Activated CD8-positive, alpha-beta T cell treated with anti-CD3 and anti-CD28 coated beads for 36 hours (primary cell): Measurements from ENCODE around the gene LRP1. TPM values are rescaled to one million over a fixed set of nuclear protein-coding genes. Genes with fewer than 3 reads are reported as not detected.

Source experiments
- ATAC-seq: fragments of 200-7000 bp; cut with Tn5 transposase; one replicate; pipeline ENCODE4 v1.10.0; 2021; ENCODE audit warnings: mild to moderate bottlenecking, moderate library complexity
- CTCF ChIA-PET: fragments of 350-600 bp; sonication (Branson Sonifier 250); formaldehyde crosslinking; loops from one replicate; lab custom pipeline; 2021; ENCODE audit warnings: antibody characterized with exemption; lab: Charles Lee
- POLR2A ChIA-PET: fragments of 350-600 bp; sonication (Branson Sonifier 250); formaldehyde crosslinking; loops from one replicate; lab custom pipeline; 2021; ENCODE audit warnings: antibody characterized with exemption; lab: Charles Lee
- DNase-seq: peaks from one replicate; pipeline ENCODE4 v3.0.0-alpha.2; 2020
- H3K27ac Mint-ChIP-seq: one replicate; pipeline ENCODE4 v1.8.0; 2021; ENCODE audit warnings: mild to moderate bottlenecking, mixed read lengths
- H3K27me3 Mint-ChIP-seq: one replicate; pipeline ENCODE4 v1.8.0; 2021; ENCODE audit warnings: mixed read lengths
- H3K36me3 Mint-ChIP-seq: one replicate; pipeline ENCODE4 v1.8.0; 2021; ENCODE audit warnings: low read depth, mixed read lengths
- H3K4me1 Mint-ChIP-seq: one replicate; pipeline ENCODE4 v1.8.0; 2021; ENCODE audit warnings: low read depth, mixed read lengths
- H3K4me3 Mint-ChIP-seq: one replicate; pipeline ENCODE4 v1.8.0; 2021; ENCODE audit warnings: mild to moderate bottlenecking, moderate library complexity, mixed read lengths
- H3K9me3 Mint-ChIP-seq: one replicate; pipeline ENCODE4 v1.8.0; 2021; ENCODE audit warnings: mixed read lengths
- intact Hi-C: fragments of 100-400 bp; cut with micrococcal nuclease; formaldehyde crosslinking; loops from one replicate; pipeline ENCODE4 v1.10.0; 2022
- total RNA-seq, 2 experiments: library from RNA; stranded (reverse); gene quantifications; one replicate each; pipeline ENCODE4 v1.2.3, GENCODE V29; 2021
- TF ChIP-seq, protein P1 (sequence below): fragments of 200-600 bp; IDR thresholded peaks from one replicate; pipeline ENCODE4 v1.8.0; 2022; ENCODE audit warnings: antibody characterized with exemption, mild to moderate bottlenecking

LRP1 gene
- total RNA-seq, 2 experiments from 2014 or later = 1.5 to 1.9 TPM

DNA sequence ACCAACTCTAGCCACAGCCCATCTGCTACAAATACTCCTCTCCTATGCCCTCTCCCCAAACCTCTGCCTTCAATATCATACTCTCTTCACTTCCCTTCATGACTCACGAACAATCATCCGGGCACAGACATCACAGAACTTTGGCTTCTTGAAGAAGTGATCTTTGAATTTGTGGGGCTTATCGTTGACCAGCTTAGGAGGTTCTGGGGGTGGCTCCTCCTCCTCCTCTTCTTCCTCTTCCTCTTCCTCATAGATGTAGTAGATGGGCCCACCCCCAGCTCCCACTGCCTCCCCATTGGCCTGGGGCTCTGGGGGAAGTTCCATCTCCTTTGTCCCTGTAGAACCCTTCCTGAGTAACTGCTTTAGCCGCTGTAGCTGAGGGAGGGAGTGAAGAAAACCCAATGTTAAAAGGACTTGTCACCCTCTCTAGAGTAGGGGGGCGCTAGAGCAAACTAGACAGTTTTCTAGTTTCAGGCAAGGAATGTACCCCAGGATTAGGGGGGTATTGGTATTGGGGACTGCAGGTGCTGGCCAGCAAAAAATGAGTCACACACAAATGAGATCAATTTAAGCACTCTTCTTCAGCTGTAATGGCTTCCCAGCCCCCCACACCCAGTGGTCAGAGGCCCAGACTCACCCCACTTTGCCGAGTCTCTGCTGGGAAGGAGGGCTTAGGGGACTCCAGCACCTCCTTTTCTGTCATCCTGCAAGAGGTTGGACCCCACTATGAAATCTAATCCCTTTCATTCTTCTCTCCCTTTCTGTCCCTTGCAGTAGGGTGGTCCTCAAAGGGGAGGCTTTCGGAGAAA lies 120.9 kb downstream of the LRP1 start:
- H3K4me1 Mint-ChIP-seq = peaks cover 7% of the 10 kb centered on the region
- H3K36me3 Mint-ChIP-seq = no peaks in the 10 kb centered on the region
- ChIA-PET CTCF (interaction anchor here (1.0 to 5.4 kb wide), 4 partner anchors 8 to 206 kb away, joined by 3 to 33 read pairs (median 4); no protein-coding TSS in a partner anchor), POLR2A (interaction anchor here (3.1 kb wide), 1 partner anchor 19 kb away, joined by 8 read pairs; the partner anchor contains the start of gene SHMT2)
- H3K27me3 Mint-ChIP-seq = peaks cover under 1% of the 10 kb centered on the region
- intact Hi-C loops = no loop called here
- no peak overlapping the region for H3K27ac Mint-ChIP-seq
- H3K9me3 Mint-ChIP-seq = no peaks in the 10 kb centered on the region
- TF ChIP-seq, protein P1, sequence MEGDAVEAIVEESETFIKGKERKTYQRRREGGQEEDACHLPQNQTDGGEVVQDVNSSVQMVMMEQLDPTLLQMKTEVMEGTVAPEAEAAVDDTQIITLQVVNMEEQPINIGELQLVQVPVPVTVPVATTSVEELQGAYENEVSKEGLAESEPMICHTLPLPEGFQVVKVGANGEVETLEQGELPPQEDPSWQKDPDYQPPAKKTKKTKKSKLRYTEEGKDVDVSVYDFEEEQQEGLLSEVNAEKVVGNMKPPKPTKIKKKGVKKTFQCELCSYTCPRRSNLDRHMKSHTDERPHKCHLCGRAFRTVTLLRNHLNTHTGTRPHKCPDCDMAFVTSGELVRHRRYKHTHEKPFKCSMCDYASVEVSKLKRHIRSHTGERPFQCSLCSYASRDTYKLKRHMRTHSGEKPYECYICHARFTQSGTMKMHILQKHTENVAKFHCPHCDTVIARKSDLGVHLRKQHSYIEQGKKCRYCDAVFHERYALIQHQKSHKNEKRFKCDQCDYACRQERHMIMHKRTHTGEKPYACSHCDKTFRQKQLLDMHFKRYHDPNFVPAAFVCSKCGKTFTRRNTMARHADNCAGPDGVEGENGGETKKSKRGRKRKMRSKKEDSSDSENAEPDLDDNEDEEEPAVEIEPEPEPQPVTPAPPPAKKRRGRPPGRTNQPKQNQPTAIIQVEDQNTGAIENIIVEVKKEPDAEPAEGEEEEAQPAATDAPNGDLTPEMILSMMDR = no peak
- H3K4me3 Mint-ChIP-seq = peak overlapping the region; percentile 15
- DNase-seq (no peak), ATAC-seq (peak; percentile 53)

DNA sequence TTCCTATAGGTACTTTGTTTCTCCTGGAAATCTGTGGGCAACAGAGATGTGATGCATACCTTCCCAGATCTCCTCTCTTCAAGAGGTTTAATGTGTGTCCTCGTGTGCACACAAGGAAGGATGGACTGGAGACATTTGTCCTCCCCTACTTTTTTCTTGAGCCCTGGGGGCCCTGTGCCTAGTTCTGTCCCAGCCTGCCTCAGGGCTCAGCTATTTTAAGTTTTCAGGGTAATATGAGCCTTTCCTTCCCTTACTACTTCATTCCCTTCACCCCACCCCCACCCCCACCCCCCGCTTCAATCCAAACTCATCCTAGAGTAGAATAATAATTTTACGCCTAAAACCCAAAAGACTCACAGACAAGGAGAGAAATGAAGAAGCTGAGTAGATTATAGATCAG lies 122.3 kb downstream of the LRP1 start:
- no peaks in the 10 kb centered on the region for H3K9me3 Mint-ChIP-seq
- H3K4me3 Mint-ChIP-seq = no peak overlapping the region
- DNase-seq (no peak), ATAC-seq (no peak)
- peaks cover 2% of the 10 kb centered on the region for H3K36me3 Mint-ChIP-seq
- H3K27me3 Mint-ChIP-seq = no peaks in the 10 kb centered on the region
- CTCF ChIA-PET = interaction anchor here (0.8 to 5.4 kb wide), 8 partner anchors 10 to 205 kb away, joined by 3 to 33 read pairs (median 5); no protein-coding TSS in a partner anchor
- TF ChIP-seq, protein P1 = no peak
- H3K27ac Mint-ChIP-seq = no peak overlapping the region
- H3K4me1 Mint-ChIP-seq = peaks cover 6% of the 10 kb centered on the region
- intact Hi-C loops = no loop called here
- POLR2A ChIA-PET = interaction anchor here (3.1 kb wide), 1 partner anchor 21 kb away, joined by 8 read pairs; the partner anchor contains the start of gene SHMT2

DNA sequence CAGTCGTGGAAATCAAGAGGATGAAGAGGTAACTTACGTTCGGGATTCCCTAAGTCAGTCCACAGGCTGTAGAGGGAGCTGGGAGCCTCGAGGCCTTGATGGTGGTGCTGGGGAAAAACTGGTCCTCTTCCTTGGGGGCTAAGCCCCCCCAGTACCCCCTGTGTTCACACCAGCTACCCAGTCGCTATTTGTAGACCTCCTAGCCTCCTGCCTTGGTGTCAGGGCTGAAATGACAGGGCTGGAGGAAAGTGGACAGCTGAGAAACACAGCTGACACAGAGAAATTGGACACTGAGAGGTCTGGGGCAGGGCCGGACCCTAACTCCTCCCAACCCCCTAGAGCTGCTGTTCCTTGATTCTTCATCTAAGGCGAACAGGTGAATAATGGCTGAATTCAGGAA lies 122.7 kb downstream of the LRP1 start, which contains the start of gene STAC3:
STAC3 (minus strand) TSS at position 232 of the 400 bp plus-strand sequence. CDS start 1,551 bp downstream, outside the sequence.
- H3K4me1 Mint-ChIP-seq = peaks cover 6% of the 10 kb centered on the region
- no peak for ATAC-seq
- H3K27ac Mint-ChIP-seq = no peak within 1 kb of the TSS
- H3K36me3 Mint-ChIP-seq = peaks cover 2% of the 10 kb centered on the region
- no peak within 1 kb of the TSS for H3K4me3 Mint-ChIP-seq
- CTCF ChIA-PET = interaction anchor here (1.1 to 5.4 kb wide), 7 partner anchors 8 to 201 kb away, joined by 4 to 34 read pairs (median 9); no protein-coding TSS in a partner anchor
- POLR2A ChIA-PET = interaction anchor here (3.1 kb wide), 1 partner anchor 21 kb away, joined by 8 read pairs; the partner anchor contains the start of gene SHMT2
- TF ChIP-seq, protein P1 = no peak
- intact Hi-C loops = no loop called here
- DNase-seq = no peak
- no peaks in the 10 kb centered on the region for H3K27me3 Mint-ChIP-seq
- no peaks in the 10 kb centered on the region for H3K9me3 Mint-ChIP-seq

DNA sequence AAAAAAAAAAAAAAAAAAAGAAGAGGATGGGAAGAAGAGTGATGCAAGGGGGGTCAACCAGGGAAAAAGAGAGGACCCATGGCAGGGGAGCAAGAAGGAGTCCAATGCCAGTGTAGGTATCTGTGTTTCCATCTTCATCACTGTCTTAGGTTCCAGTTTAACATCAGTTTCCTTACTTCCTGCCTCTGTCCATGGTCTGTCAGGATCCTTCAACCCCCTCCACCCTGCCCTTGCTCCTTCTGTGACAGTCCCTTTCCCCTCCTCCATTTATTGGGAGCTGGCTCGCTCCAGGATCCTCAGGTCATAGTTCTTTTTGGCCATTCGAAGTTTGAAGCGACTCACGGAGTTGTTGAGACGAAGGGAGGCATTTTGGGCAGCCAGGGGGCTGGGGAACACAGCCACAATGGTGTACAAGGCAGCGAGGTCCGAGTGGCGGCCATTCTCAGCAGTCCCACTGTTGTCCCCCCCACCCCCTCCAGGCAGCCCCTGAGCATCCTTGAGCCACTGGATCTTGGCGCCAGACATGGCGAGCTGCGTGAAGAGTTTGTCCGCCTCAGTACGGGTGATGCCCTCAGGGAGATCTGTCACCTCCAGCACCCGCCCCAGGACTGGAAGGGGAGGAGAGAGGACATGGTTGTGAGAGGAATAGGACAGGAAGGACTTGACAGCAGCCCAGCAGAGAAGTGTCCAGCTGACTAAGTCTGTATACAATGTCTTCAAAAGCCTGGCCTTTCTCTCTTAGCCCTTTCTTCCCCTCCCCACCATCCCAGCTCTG lies 126.4 kb downstream of the LRP1 start:
- peaks cover 7% of the 10 kb centered on the region for H3K36me3 Mint-ChIP-seq
- POLR2A ChIA-PET = no interaction called here
- H3K27ac Mint-ChIP-seq = no peak overlapping the region

More for the DNA sequence above, 126.4 kb downstream of the LRP1 start:
- CTCF ChIA-PET = interaction anchor here (0.9 to 5.3 kb wide), 3 partner anchors 10 to 41 kb away, joined by 3 to 34 read pairs (median 8); no protein-coding TSS in a partner anchor
- Mint-ChIP-seq H3K27me3 (no peaks in the 10 kb centered on the region), H3K4me1 (no peaks in the 10 kb centered on the region), H3K4me3 (no peak overlapping the region), H3K9me3 (no peaks in the 10 kb centered on the region)
- TF ChIP-seq, protein P1 = no peak
- intact Hi-C loops = no loop called here
- ATAC-seq (no peak), DNase-seq (no peak)
